NCI-H2196 treated with DMSO at 0.1 percent for 48 hours (cell line): ENCODE measurements around the gene C10orf67.
"Not testable (repeated sequence)": the region's sequence is repeated elsewhere in the genome, so short reads cannot be mapped to it uniquely, and the experiment has no call there.

Experiments
- DNase-seq: peaks from one replicate; lab custom pipeline; 2025; ENCODE audit not compliant: unreplicated experiment; lab: John Stamatoyannopoulos, UW

C10orf67 gene

DNA sequence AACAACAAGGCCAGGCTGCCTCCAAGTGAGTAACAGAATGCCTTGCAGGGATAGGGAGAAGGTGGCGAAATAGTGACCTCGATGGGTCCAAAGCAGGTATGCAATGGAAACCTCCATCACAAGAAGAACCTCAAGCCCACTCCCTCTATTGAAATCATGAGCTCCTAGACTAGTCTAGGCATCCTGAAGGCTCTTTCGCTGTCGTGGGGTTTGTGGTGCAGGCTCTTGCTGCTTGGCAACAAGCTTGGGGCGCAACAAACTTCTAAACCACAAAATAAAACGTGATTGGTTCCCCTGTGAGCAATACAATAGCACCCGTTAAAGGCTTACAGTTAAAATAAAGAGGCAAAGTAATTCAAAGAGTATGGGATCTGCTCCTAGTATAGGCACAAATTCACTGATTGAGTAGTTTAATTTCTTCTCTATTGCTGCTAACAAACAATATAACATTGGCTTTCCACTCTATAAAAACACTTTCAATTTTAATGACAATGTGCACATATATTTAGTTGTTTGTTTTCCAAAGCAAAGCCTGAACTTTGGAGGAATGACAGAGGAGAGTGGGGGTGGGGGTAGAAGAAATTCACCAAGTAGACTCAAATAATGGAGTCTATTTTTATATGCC, 64.1 kb downstream of the C10orf67 start:
- no peak for DNase-seq

- DNase-seq: no peak
Measured at GRCh38 chr10:23275355-23275754, 69.2 kb downstream of the C10orf67 start.

DNA sequence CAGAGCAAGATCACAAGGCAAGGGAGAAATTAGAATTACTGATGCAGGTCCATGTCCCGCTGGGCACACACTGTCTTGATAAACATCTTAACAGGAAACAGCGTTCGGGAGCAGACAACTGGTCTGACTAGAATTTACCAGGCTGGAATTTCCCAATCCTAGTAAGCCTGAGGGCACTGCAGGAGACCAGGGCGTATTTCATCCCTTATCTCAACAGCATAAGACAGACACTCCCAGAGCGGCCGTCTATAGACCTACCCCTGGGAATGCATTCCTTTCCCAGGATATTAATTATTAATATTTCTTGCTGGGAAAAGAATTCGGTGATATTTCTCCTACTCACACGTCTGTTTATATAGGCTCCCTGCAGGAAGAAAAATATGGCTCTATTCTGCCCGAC, 70.4 kb downstream of the C10orf67 start:
- not testable (repeated sequence) for DNase-seq

DNA sequence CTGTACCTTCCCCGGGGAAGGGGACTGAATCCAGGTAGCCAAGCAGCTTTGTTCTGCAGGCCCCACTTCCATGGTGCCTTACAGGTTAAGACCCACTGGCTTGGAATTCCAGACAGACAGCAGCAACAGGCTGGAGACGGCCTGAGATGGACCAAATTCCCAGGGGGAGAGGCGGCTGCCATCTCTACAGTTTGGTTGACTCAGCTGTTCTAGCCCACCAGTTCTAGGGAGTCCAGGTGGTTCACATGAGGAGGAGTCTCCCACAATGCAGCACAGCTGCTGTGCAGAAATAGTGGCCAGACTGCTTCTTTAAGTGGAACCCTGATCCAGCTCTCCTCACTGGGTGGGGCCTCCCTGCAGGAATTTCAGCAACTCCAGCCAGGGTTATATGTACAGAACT, 74.1 kb downstream of the C10orf67 start:
- DNase-seq: no peak

DNA sequence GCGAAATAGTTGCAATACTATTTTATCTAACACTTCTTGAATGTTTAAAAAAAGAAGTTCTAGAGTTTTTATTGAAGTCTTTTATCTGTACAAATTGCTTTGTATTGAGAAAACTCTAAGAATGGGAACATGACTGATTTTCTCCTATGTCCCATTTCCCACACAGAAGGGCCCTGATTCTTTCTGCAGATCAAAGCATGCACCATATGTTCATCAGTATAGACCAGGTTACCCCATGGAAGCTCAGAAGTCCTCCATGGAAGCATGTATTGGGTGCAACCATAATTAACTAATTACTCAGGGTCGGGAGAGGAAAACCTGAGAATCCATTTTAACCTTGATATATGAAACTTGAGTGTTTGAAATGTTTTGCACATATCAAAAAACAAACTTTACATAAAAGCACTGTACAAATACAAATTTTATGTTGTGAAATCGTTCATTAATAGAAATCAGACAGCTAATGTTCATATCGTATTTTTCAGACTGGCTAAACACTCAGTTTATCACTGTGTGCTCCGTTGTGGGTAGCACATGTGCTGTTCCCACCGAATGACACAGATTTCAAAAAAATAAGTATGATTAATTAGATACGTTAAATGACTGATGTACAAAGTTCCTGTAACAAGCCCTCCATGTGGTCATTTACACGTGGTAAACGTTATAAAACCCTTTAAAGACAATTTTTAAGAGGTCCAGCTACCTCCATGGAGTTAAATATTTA, 81.0 kb downstream of the C10orf67 start:
- no peak for DNase-seq

GRCh38 chr10:23262928-23263327, 81.7 kb downstream of the C10orf67 start:
- no peak for DNase-seq

DNA sequence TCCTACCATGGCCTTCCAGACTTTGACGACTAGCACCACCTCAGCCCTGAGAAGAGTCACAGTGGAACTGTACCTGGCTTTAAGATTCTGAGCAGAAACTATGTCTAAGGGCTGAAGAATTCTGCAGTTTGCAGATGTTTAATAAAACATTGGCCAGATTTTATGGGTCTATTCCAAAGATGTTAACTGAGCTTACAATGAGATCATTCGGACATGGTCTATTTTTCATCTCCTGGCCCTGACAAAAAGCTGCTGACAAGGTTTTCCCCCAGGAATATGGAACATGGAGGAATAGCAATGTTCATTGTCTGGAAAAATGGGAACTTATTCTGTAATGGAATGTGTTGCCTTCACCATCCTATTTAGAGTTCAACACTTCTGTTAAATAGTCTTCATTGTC, 86.1 kb downstream of the C10orf67 start:
- no peak for DNase-seq

GRCh38 chr10:23253780-23254179, 90.8 kb downstream of the C10orf67 start:
- DNase-seq: no peak

DNA sequence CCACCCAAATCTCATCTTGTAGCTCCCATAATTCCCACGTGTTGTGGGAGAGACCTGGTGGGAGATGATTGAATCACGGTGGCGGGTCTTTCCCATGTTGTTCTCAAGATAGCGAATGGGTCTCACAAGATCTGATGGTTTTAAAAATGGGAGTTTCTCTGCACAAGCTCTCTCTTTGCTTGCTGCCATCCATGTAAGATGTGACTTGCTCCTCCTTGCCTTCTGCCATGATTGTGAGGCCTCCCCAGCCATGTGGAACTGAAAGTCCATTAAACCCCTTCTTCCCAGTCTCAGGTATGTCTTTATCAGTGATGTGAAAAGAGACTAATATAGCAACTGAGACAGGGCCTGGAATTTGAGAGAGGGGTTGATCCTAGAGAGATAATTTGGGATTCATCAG, 91.7 kb downstream of the C10orf67 start:
- not testable (repeated sequence) for DNase-seq

GRCh38 chr10:23241779-23242178, 102.8 kb downstream of the C10orf67 start:
- DNase-seq: not testable (repeated sequence)

DNA sequence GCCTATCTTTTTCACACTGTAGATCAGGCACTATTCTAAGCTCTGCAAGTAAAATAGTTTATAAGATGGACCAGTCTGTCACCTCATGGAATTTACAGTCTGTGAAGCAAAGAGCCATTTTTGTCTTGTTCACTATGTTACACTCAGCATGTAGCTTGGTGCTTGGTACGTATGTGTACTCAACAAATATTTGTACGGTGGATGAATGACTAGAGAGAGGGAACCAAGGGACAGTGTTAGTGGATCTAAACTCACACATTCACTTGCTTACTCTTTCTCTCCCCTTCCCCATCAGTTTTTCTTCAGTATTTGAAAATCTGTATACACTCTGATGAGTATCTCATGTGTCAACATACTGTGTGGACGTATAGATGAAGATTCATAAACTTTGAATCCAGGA, 106.6 kb downstream of the C10orf67 start:
- DNase-seq: no peak

GRCh38 chr10:23230582-23230981, 114.0 kb downstream of the C10orf67 start:
- DNase-seq: no peak

DNA sequence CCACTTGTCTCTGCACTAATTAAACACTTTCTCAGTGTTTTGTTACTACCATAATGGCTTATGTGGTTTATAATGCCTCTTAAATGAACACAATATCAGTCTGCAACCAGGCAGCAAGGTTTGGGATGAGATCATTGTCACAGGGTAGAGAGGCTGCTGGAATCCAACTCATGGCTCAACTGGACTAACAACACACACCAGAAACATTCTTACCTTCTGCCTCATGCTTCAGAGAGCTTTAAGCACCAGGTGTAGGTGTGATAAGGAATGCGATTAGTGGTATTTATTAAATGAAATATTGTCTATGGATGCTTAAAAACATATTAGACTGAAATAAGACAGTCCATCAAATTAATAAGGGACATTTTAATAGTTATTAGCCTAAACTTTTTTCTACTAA, 127.1 kb downstream of the C10orf67 start:
- no peak for DNase-seq

DNA sequence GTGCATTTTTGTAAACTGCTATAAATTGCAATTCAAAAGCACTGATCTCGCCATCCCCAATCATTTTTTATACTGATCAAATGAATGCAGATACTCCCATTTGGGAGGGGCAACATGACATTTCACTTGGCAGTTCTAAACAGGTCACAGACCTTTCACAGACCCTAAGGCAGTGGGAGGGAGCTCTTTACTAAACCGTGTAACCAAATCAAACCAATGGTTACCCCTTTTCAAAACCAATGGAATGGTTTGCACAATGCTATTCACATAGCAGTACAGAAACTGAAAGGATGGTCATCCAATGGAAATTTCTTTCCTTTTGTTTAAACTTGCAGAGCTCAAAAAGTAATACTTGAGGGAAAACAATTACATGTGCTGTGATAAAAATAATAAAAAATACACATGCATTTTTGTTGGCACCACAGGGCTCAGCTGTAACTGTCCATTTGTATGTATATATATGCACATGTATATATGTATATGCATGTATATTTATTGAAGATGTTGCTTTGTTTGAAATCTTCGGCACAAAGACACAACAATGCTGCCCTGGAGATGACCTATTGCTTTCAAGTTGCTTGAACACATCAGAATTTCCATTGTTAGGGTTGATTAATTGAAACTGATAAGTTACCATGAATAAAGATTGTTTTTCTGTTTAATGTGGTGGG, 138.5 kb downstream of the C10orf67 start:
- DNase-seq: no peak

GRCh38 chr10:23204773-23205172, 139.8 kb downstream of the C10orf67 start:
- DNase-seq: no peak

DNA sequence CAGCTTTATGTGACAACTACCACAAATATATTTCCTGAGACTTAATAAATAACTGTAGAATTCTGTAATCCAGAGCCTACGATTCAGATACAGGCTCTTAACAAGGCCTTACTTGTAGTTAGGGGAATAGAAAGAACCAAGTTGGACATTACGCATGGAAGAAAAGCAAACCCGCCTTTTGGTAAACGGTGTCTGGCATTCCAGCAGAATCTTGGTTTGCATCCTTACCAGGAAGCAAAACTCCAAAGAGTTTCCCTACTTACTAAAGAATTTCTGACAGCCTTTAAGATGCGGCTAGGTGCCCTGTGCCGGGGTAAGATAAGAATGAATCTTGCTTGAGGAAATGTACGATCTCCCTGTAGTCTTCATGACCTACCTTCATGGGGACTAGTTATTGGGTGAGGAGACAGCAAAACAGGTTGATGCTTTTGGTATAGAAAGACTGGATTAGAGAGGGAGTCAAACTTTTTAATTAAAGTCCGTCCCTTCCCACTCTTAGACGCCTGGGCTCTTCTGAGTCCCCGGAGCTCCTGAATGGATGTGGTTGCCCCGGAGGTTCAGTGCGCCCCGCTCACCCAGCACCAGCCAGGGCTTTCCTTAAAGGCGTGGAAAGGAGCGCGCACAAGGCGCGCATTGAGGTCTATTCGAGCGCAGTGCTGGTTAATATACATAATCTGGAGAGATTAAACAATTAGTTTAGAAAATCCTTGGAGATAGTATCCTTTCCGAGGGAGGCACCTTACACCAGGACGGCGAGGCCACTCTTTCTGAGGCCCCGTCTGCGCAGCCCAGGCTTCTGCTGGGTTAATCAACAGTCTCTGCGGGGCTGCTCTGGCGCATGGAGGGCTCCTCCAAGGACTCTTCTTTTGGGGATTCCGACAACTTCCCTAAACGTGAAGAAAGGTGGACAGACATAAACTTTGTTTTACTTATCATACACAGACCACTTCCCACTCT, 140.9 kb downstream of the C10orf67 start:
- no peak for DNase-seq

- no peak for DNase-seq
Measured at GRCh38 chr10:23202779-23203178, 141.8 kb downstream of the C10orf67 start.

DNA sequence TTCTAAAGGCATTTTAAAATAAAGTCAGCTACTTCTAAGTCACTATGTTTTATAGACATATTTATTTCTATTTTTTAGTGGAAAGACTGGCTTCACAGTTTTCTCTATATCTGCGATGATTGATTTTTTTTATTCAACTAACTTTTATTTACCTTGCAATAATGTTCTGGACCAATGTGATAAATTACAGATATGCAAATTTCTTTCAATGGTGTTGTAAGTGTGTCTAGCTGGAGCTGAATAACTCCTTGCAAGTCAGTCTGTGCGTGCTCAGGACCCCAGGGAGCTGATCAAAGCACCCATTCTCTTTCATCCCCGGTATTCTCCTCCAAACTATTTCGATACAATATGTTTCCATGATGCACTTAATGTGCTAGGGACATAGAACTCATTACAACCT, 142.8 kb downstream of the C10orf67 start:
- DNase-seq: no peak

DNA sequence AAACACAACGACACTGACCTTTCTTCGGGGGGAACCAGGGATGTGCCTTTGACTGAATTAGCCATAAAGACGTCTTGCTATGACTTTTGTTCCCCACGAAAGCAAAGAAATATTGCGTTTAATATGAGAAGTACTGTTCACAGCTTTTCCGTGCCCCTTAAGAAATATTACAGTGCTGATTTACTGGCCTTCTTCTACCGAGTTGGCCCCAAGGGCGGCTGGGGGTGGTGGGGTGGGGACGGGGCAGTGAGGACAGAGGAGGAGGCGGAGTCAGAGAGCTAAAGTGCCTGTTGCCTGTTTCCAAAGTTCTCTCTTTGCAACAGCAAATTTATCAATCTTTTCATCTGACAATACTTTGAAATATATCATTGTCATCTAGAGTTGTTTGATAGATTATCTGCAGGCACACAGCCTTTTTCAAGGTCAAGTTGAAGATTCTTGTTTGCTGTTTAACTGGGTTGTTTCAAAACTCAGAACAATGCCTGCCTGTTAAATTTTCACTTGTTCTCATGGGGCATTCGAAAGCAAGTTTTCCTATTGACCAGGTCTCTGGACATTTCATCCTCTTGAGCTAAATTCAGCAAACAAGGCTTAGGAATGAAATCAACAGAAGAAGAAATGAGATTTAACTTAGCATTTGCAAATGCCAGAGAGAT, 143.5 kb downstream of the C10orf67 start:
- DNase-seq: no peak

- DNase-seq: no peak
Measured at GRCh38 chr10:23200586-23200985, 144.0 kb downstream of the C10orf67 start.
